CD4-positive, alpha-beta T cell treated with Interleukin-17A for 4 hours (primary cell): ENCODE results near the gene TOP2B.
A peak's percentile ranks its signal among the peaks of the same experiment; 100 is the strongest.

ENCODE experiments used
- DNase-seq: peaks from one replicate; pipeline ENCODE4 v3.0.0-alpha.2; 2020; ENCODE audit warnings: mixed read lengths

The TOP2B gene, protein sequence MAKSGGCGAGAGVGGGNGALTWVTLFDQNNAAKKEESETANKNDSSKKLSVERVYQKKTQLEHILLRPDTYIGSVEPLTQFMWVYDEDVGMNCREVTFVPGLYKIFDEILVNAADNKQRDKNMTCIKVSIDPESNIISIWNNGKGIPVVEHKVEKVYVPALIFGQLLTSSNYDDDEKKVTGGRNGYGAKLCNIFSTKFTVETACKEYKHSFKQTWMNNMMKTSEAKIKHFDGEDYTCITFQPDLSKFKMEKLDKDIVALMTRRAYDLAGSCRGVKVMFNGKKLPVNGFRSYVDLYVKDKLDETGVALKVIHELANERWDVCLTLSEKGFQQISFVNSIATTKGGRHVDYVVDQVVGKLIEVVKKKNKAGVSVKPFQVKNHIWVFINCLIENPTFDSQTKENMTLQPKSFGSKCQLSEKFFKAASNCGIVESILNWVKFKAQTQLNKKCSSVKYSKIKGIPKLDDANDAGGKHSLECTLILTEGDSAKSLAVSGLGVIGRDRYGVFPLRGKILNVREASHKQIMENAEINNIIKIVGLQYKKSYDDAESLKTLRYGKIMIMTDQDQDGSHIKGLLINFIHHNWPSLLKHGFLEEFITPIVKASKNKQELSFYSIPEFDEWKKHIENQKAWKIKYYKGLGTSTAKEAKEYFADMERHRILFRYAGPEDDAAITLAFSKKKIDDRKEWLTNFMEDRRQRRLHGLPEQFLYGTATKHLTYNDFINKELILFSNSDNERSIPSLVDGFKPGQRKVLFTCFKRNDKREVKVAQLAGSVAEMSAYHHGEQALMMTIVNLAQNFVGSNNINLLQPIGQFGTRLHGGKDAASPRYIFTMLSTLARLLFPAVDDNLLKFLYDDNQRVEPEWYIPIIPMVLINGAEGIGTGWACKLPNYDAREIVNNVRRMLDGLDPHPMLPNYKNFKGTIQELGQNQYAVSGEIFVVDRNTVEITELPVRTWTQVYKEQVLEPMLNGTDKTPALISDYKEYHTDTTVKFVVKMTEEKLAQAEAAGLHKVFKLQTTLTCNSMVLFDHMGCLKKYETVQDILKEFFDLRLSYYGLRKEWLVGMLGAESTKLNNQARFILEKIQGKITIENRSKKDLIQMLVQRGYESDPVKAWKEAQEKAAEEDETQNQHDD (N-terminal part only)

GRCh38 chr3:25664812-25665314 lies at the start of gene TOP2B:
TOP2B (minus strand) TSS chr3:25664907; CDS start chr3:25664297, 610 bp downstream.
- DNase-seq = peak; percentile 95

- no peak for DNase-seq
Measured at GRCh38 chr3:25713341-25713985, 48.8 kb upstream of the TOP2B start.

DNA sequence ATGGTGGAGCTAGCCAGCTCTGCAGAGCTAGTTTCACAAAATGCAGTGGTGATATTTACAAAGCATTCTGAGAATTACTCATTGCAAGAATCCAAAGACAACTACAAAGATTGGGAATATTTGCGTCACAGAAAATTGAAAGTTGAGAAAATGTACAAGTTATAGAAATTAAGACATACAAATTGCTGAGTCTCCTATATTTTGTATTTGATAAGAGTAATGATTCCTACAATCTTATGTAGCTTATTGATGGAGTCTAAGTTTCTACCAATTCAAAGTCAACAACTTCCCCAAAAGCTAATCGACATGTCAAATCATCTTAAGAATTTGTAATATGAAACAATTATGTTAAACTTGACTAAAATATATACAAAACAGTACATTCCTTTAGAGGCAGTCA lies 46.4 kb upstream of the TOP2B start:
- DNase-seq = no peak

- no peak for DNase-seq
Measured at GRCh38 chr3:25708036-25708435, 43.3 kb upstream of the TOP2B start.

DNA sequence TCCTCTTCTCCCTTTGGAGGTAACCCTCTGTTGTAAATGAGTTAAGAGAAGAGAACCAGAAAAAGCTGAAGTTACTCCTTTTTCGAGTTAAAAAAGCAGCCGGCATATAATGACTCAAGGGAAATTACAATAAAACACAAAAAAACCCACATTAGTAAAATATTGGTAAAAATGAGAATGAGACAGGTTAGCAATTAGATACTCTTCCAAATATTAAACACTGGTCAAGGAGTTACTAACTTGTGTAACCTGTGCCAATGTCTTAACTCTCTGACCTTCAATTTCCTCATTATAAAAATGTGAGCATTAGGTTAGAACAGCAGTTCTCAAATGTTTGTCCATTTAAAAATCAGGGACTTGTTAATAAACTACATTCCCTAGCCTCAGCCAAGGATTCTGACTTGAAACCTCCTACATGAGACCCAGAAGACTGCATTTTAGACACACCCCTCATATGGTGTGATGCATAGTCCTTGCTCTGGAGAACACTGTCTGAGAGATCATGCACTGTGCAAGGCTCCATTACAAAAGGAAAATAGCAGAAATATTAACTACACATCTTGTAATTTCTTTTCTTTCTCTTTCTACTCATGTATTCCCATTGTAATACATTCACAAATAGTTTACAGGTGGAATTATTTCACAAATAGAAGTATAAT lies 42.7 kb upstream of the TOP2B start:
- no peak for DNase-seq

GRCh38 chr3:25706213-25706612 lies 41.5 kb upstream of the TOP2B start:
- DNase-seq = no peak

- DNase-seq = no peak
Measured at GRCh38 chr3:25697553-25697952, 32.8 kb upstream of the TOP2B start.

- no peak for DNase-seq
Measured at GRCh38 chr3:25695731-25696420, 31.2 kb upstream of the TOP2B start.

- DNase-seq = no peak
Measured at GRCh38 chr3:25693238-25693637, 28.5 kb upstream of the TOP2B start.

GRCh38 chr3:25692341-25692740 lies 27.6 kb upstream of the TOP2B start:
- no peak for DNase-seq

DNA sequence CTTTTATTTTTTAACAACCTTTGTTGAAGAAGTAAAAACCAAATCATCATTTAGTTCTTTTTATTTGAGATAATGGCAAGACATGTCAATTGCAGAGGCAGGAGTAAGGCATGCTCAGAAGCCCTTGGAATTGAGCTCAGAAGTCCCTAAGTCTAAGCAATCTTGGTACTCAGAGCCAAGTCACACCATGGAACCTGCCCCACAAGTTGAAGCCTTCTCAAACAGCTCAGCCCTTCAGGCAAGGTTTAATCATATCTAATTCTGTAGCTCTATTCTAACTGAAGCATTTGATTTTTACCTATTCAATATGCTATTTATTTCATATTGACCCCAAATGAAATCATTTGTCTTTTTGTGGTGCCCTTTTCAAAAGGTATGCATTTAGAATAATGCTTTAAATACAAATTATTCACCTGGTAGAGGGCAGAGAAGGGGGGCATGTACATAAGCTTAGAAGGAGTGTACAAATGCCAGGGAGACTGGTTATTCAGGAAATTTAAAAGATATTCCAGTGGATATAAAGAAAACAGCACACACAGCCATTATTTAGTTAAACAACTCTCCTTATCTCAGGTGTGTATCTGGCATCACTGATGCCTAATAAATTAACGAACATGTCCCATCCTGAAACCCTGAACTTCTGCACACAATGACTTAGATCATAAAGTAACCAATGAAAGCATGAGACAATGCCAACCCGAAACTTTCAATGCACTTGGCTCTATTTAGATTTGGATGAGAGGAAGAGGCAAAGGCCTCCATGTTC lies 26.2 kb upstream of the TOP2B start:
- DNase-seq = no peak

- no peak for DNase-seq
Measured at GRCh38 chr3:25689226-25689625, 24.5 kb upstream of the TOP2B start.

- DNase-seq = no peak
Measured at GRCh38 chr3:25687742-25688141, 23.0 kb upstream of the TOP2B start.

DNA sequence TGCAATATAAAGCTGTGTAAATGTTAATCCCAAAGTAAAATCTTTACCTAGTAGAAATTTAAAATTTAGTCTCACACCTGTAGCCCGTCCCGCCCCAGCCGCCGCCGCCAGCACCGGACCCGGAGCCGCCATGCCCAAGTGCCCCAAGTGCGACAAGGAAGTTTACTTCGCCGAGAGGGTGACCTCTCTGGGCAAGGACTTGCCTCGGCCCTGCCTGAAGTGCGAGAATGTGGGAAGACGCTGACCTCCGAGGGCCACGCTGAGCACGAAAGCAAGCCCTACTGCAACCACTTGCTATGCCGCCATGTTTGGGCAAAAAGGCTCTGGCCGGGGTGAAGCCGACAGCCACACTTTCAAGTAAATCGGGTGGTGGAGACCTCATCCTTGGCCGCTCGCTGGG lies 22.1 kb upstream of the TOP2B start:
- no peak for DNase-seq

DNA sequence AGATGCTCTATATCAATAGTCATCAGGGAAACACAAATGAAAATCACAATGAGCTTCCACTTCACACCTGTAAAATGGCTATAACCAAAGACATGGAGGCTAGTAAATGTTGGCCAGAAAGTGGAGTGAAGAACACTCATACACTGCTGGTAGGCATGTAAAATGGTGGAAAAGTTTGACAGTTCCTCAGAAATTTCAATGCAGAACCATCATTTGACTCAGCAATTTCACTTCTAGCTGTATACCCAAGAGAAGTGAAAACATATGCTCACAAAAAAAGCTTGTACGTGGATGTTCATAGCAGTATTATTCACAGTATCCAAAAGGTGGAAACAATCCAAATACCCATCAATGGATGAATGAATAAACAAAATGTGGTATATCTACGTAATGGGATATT lies 19.2 kb upstream of the TOP2B start:
- DNase-seq = no peak

- no peak for DNase-seq
Measured at GRCh38 chr3:25683410-25683809, 18.7 kb upstream of the TOP2B start.

DNA sequence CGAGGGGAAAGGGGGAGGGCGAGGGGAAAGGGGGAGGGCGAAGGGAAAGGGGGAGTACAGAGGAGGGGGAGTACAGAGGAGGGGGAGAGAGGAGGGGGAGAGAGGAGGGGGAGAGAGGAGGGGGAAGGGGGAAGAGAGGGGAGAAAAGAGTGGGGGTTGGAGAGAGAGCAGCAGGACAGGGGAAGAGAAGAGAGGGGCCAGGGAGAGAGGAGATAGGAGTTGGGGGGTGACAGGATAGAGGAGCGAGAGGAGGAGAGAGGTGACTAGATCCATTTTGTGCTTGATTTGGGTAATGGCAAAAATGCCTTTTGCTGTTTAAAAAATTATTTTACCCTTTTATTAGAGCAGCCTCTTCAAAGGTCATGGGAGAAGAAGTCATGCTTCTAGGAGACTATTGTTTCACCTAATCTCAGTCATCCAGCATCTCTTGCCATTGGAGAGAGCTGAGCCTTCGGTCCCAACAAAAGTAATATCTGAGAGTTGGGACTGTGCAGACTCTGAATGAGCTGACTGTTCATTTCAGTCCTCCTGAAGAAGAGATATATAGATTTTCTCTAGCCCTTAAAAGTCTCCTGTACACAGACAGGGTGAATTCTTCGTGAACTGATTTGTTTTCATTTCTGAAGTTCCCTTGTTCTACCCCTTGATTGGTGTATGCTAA lies 15.1 kb upstream of the TOP2B start:
- no peak for DNase-seq

GRCh38 chr3:25679166-25679565 lies 14.5 kb upstream of the TOP2B start:
- DNase-seq = no peak

DNA sequence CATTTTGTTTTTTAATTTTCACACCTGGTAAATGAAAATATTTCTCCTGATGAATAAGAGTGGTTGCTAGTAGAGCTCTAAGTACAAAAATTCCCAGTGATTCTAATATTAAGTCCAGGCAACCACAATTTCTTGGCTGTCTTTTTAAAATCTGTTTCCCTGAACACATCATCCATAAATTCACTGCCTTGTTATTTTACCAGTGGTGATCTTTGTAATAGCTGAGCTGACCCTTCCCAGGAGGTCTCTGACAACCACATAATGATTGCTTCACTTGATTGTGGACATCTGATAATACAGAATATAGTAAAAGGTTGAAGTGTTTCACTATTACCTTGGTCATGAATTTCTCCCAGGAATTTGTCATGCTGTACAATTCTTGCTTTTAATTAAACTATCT lies 13.9 kb upstream of the TOP2B start:
- no peak for DNase-seq

DNA sequence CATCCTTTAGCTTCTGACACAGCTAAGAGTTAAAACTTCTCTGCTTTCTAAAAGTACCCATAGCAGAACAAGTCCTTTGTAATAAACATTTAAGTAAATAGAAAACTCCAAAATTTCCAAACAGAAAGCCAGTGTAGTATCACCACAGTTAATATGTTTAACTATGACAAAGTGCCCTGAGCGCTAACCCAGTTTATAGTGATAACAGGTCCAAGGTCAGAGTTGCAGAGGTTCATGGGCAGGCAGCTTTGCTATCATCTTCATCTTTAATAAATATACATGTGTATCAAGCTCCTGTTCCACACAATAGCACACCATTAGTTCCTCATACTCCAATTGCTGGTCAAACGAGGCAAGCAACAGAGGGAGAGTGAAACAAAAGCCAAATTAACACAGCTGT lies 12.4 kb upstream of the TOP2B start:
- no peak for DNase-seq
